Nasal cavity respiratory epithelium epithelial cell of viscerocranial mucosa (primary cell): ENCODE data around the gene KLK2. TPM values are rescaled to one million over a fixed set of nuclear protein-coding genes. Genes with fewer than 3 reads are reported as not detected.

Source experiments
- total RNA-seq: library from RNA; depleted of rRNA; stranded (reverse); fragments of >200 nt; gene quantifications from 2 replicates; pipeline ENCODE4 v1.2.3, GENCODE V29; 2014

Gene KLK2
- not detected in 2 replicates for total RNA-seq

GRCh38 chr19:50873056-50873455, at the start of gene KLK2:
Gene KLK2 (plus strand): TSS chr19:50873439. CDS start chr19:50873474, 35 bp downstream.

GRCh38 chr19:50833117-50833801, 40.0 kb upstream of the KLK2 start, which contains the start of gene KLK15:
Gene KLK15 (minus strand): TSS chr19:50833574. CDS start chr19:50831492, 2,082 bp downstream.

GRCh38 chr19:50854636-50855410, 18.4 kb upstream of the KLK2 start, which contains the start of gene KLK3:
Gene KLK3 (plus strand): TSS chr19:50854915. CDS start chr19:50854956, 41 bp downstream.

GRCh38 chr19:50911206-50912101, 38.2 kb downstream of the KLK2 start, which contains the start of gene KLK4:
Gene KLK4 (minus strand): TSS chr19:50911395. CDS start chr19:50910738, 657 bp downstream.

Other genes with a start within 250 kb of the KLK2 start
- gene SYT3, start 233.6 kb upstream of the KLK2 start, total RNA-seq, result not detected in 2 replicates
- gene C19orf81, start 224.0 kb upstream of the KLK2 start, total RNA-seq, result 0.68 TPM in 1 of 2 replicates, not detected in the other
- gene SHANK1, start 153.6 kb upstream of the KLK2 start, total RNA-seq, result under 0.01 TPM in 1 of 2 replicates, not detected in the other
- gene CLEC11A, start 150.1 kb upstream of the KLK2 start, total RNA-seq, result under 0.01 and 0.07 TPM in 2 replicates
- gene GPR32, start 103.0 kb upstream of the KLK2 start, total RNA-seq, result not detected in 2 replicates
- not detected in 2 replicates for gene ACP4, start 83.0 kb upstream of the KLK2 start, total RNA-seq
- 0.14 TPM in 1 of 2 replicates, not detected in the other for gene KLK1, start 49.7 kb upstream of the KLK2 start, total RNA-seq
- gene KLK15, start 39.9 kb upstream of the KLK2 start, total RNA-seq, result not detected in 2 replicates
- not detected in 2 replicates for gene KLK3, start 18.5 kb upstream of the KLK2 start, total RNA-seq
- not detected in 2 replicates for gene KLK4, start 38.0 kb downstream of the KLK2 start, total RNA-seq
- gene KLK5, start 79.6 kb downstream of the KLK2 start, total RNA-seq, result 25.0 and 189 TPM in 2 replicates
- gene KLK6, start 96.2 kb downstream of the KLK2 start, total RNA-seq, result 2.5 and 3.4 TPM in 2 replicates
- 15.0 and 22.9 TPM in 2 replicates for gene KLK7, start 110.5 kb downstream of the KLK2 start, total RNA-seq
- gene KLK8, start 128.2 kb downstream of the KLK2 start, total RNA-seq, result 27.8 and 86.5 TPM in 2 replicates
- 36.2 and 66.0 TPM in 2 replicates for gene KLK10, start 146.3 kb downstream of the KLK2 start, total RNA-seq
- gene KLK11, start 153.2 kb downstream of the KLK2 start, total RNA-seq, result 17.4 and 29.0 TPM in 2 replicates
- gene KLK12, start 161.6 kb downstream of the KLK2 start, total RNA-seq, result 0.14 and 17.1 TPM in 2 replicates
- gene KLK13, start 191.7 kb downstream of the KLK2 start, total RNA-seq, result 0.68 and 1.3 TPM in 2 replicates
- gene KLK14, start 209.4 kb downstream of the KLK2 start, total RNA-seq, result under 0.01 and 0.21 TPM in 2 replicates
- gene CTU1, start 235.0 kb downstream of the KLK2 start, total RNA-seq, result 8.2 and 10.0 TPM in 2 replicates